IPS-18a (cell line): ENCODE data around the gene IL1RL1.
"Not testable (repeated sequence)": the region's sequence is repeated elsewhere in the genome, so short reads cannot be mapped to it uniquely, and the experiment has no call there.

ENCODE experiments used
- H3K27ac ChIP-seq: one replicate; pipeline ENCODE4 v1.5.1; 2013; ENCODE audit warnings: low read length
- H3K27me3 ChIP-seq: one replicate; pipeline ENCODE4 v1.6.1; 2013; ENCODE audit warnings: mild to moderate bottlenecking, low read length; ENCODE audit not compliant: control insufficient read depth, insufficient read depth
- H3K36me3 ChIP-seq: one replicate; pipeline ENCODE4 v1.6.1; 2013; ENCODE audit warnings: low read depth, low read length; ENCODE audit not compliant: control insufficient read depth
- H3K4me1 ChIP-seq: one replicate; pipeline ENCODE4 v1.6.1; 2013; ENCODE audit warnings: low read depth, low read length; ENCODE audit not compliant: control insufficient read depth
- H3K4me3 ChIP-seq: one replicate; pipeline ENCODE4 v1.5.1; 2013; ENCODE audit warnings: low read length
- H3K9ac ChIP-seq: one replicate; pipeline ENCODE4 v1.6.1; 2013; ENCODE audit warnings: mild to moderate bottlenecking, low read length, moderate library complexity
- H3K9me3 ChIP-seq: one replicate; pipeline ENCODE4 v1.6.1; 2013; ENCODE audit warnings: low read depth, low read length; ENCODE audit not compliant: control insufficient read depth

The IL1RL1 gene

GRCh38 chr2:102315921-102316320 is 4.6 kb downstream of the IL1RL1 start:
- Histone ChIP-seq H3K27me3 (no peaks in the 10 kb centered on the region), H3K9me3 (no peaks in the 10 kb centered on the region), H3K36me3 (no peaks in the 10 kb centered on the region), H3K9ac (no peak overlapping the region), H3K4me1 (no peaks in the 10 kb centered on the region), H3K27ac (no peak overlapping the region), H3K4me3 (no peak overlapping the region)

- H3K36me3 ChIP-seq = no peaks in the 10 kb centered on the region
- H3K27ac ChIP-seq = no peak overlapping the region
- H3K4me3 ChIP-seq = no peak overlapping the region
- no peaks in the 10 kb centered on the region for H3K4me1 ChIP-seq
- no peak overlapping the region for H3K9ac ChIP-seq
- H3K27me3 ChIP-seq = no peaks in the 10 kb centered on the region
- H3K9me3 ChIP-seq = no peaks in the 10 kb centered on the region
These were observed 6.4 kb downstream of the IL1RL1 start for GRCh38 chr2:102317715-102318114.

GRCh38 chr2:102318437-102318836 is 7.1 kb downstream of the IL1RL1 start:
- Histone ChIP-seq H3K4me1 (no peaks in the 10 kb centered on the region), H3K27me3 (no peaks in the 10 kb centered on the region), H3K9ac (no peak overlapping the region), H3K9me3 (no peaks in the 10 kb centered on the region), H3K4me3 (no peak overlapping the region), H3K27ac (no peak overlapping the region), H3K36me3 (no peaks in the 10 kb centered on the region)

- peaks cover 8% of the 10 kb centered on the region for H3K9me3 ChIP-seq
- H3K4me1 ChIP-seq = no peaks in the 10 kb centered on the region
- H3K27ac ChIP-seq = no peak overlapping the region
- H3K36me3 ChIP-seq = no peaks in the 10 kb centered on the region
- no peaks in the 10 kb centered on the region for H3K27me3 ChIP-seq
- H3K9ac ChIP-seq = no peak overlapping the region
- no peak overlapping the region for H3K4me3 ChIP-seq
These were observed 10.8 kb downstream of the IL1RL1 start for GRCh38 chr2:102321941-102322719.

GRCh38 chr2:102324914-102325313 is 13.6 kb downstream of the IL1RL1 start:
- H3K27me3 ChIP-seq, H3K27ac ChIP-seq, H3K9me3 ChIP-seq, H3K36me3 ChIP-seq, H3K4me1 ChIP-seq, H3K4me3 ChIP-seq, H3K9ac ChIP-seq: not testable (repeated sequence)

- Histone ChIP-seq H3K36me3 (no peaks in the 10 kb centered on the region), H3K27ac (no peak overlapping the region), H3K9me3 (no peaks in the 10 kb centered on the region), H3K27me3 (no peaks in the 10 kb centered on the region), H3K4me3 (no peak overlapping the region), H3K4me1 (no peaks in the 10 kb centered on the region), H3K9ac (no peak overlapping the region)
These were observed 20.1 kb downstream of the IL1RL1 start for GRCh38 chr2:102331311-102331980.

- Histone ChIP-seq H3K9me3 (no peaks in the 10 kb centered on the region), H3K9ac (no peak overlapping the region), H3K4me1 (no peaks in the 10 kb centered on the region), H3K4me3 (no peak overlapping the region), H3K36me3 (no peaks in the 10 kb centered on the region), H3K27me3 (no peaks in the 10 kb centered on the region), H3K27ac (no peak overlapping the region)
These were observed 23.1 kb downstream of the IL1RL1 start for GRCh38 chr2:102334486-102334885.

- Histone ChIP-seq H3K9ac (no peak overlapping the region), H3K4me3 (no peak overlapping the region), H3K36me3 (no peaks in the 10 kb centered on the region), H3K27me3 (no peaks in the 10 kb centered on the region), H3K9me3 (no peaks in the 10 kb centered on the region), H3K27ac (no peak overlapping the region), H3K4me1 (no peaks in the 10 kb centered on the region)
These were observed 24.6 kb downstream of the IL1RL1 start for GRCh38 chr2:102335871-102336366.

GRCh38 chr2:102336502-102336945 is 25.2 kb downstream of the IL1RL1 start:
- no peak overlapping the region for H3K4me3 ChIP-seq
- no peaks in the 10 kb centered on the region for H3K9me3 ChIP-seq
- H3K9ac ChIP-seq = no peak overlapping the region
- H3K4me1 ChIP-seq = no peaks in the 10 kb centered on the region
- no peaks in the 10 kb centered on the region for H3K36me3 ChIP-seq
- H3K27ac ChIP-seq = no peak overlapping the region
- no peaks in the 10 kb centered on the region for H3K27me3 ChIP-seq

GRCh38 chr2:102337012-102337411 is 25.6 kb downstream of the IL1RL1 start:
- Histone ChIP-seq H3K27ac (no peak overlapping the region), H3K9me3 (no peaks in the 10 kb centered on the region), H3K36me3 (no peaks in the 10 kb centered on the region), H3K9ac (no peak overlapping the region), H3K4me1 (no peaks in the 10 kb centered on the region), H3K27me3 (no peaks in the 10 kb centered on the region), H3K4me3 (no peak overlapping the region)

- no peak overlapping the region for H3K27ac ChIP-seq
These were observed 26.4 kb downstream of the IL1RL1 start for GRCh38 chr2:102337481-102338386.

More at GRCh38 chr2:102337481-102338386, 26.4 kb downstream of the IL1RL1 start:
- Histone ChIP-seq H3K9ac (no peak overlapping the region), H3K4me3 (no peak overlapping the region), H3K9me3 (no peaks in the 10 kb centered on the region), H3K36me3 (no peaks in the 10 kb centered on the region), H3K27me3 (no peaks in the 10 kb centered on the region), H3K4me1 (no peaks in the 10 kb centered on the region)
